Fibroblast of pulmonary artery (primary cell): Measurements from ENCODE around the gene KEAP1.
"Not testable (repeated sequence)": the region's sequence is repeated elsewhere in the genome, so short reads cannot be mapped to it uniquely, and the experiment has no call there.

Experiments
- DNase-seq: peaks from one replicate; pipeline ENCODE4 v3.0.0-alpha.2; 2010; ENCODE audit warnings: low read depth
- H3K4me3 ChIP-seq: replicated peaks from 2 replicates; pipeline ENCODE4 v1.5.1; 2011; ENCODE audit warnings: low read depth, mild to moderate bottlenecking, control low read depth, low read length, moderate library complexity
- CTCF ChIP-seq: IDR thresholded peaks from 2 replicates; pipeline ENCODE4 v1.5.1; 2011; ENCODE audit warnings: mild to moderate bottlenecking, control low read depth, low read length, inconsistent platforms; ENCODE audit errors: missing control alignments

The KEAP1 gene

GRCh38 chr19:10461047-10461949 is 41.9 kb downstream of the KEAP1 start:
- H3K4me3 ChIP-seq = peak overlapping the region; percentile 48
- DNase-seq = peak; percentile 92
- TF ChIP-seq CTCF = no peak

- no peak for TF ChIP-seq CTCF
- H3K4me3 ChIP-seq = no peak overlapping the region
- DNase-seq = no peak
Measured at GRCh38 chr19:10460714-10461046, 42.5 kb downstream of the KEAP1 start.

- DNase-seq = not testable (repeated sequence)
Measured at GRCh38 chr19:10458733-10459132, 44.4 kb downstream of the KEAP1 start.

GRCh38 chr19:10454267-10454666 is 48.9 kb downstream of the KEAP1 start:
- TF ChIP-seq CTCF = no peak
- H3K4me3 ChIP-seq = no peak overlapping the region

More at GRCh38 chr19:10458733-10459132, 44.4 kb downstream of the KEAP1 start:
- H3K4me3 ChIP-seq = not testable (repeated sequence)

GRCh38 chr19:10453852-10454251 is 49.3 kb downstream of the KEAP1 start:
- H3K4me3 ChIP-seq = no peak overlapping the region
- DNase-seq = no peak
- no peak for TF ChIP-seq CTCF

More at GRCh38 chr19:10454267-10454666, 48.9 kb downstream of the KEAP1 start:
- DNase-seq = no peak

- no peak overlapping the region for H3K4me3 ChIP-seq
- no peak for DNase-seq
- no peak for TF ChIP-seq CTCF
Measured at GRCh38 chr19:10452726-10453618, 50.2 kb downstream of the KEAP1 start.
